UCSD-AML1 (cell line): ENCODE data around the gene DOCK9.

ENCODE experiments used
- DNase-seq: peaks from one replicate; lab custom pipeline; 2025; ENCODE audit not compliant: unreplicated experiment; lab: John Stamatoyannopoulos, UW

The DOCK9 gene

DNA sequence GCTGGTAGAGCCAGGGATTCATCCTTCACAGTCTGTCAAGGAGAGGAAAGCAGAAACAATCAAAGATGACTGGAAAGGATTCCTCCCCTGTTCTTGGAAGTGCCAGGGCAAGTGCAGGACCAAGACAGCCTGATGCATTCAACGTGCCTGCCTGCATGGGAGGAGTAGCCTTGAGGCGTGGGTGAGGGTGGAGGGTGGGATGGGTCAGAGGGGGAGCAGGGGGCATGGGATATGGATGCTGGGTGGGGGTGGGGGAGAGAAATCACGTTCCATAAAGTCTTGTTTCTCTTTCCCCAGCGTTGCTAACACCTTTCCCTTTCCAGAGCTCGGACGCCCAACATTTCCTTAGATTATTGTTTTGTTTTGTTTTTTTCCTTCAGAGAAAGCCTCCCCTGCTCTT, 117.4 kb downstream of the DOCK9 start:
- DNase-seq, result no peak

DNA sequence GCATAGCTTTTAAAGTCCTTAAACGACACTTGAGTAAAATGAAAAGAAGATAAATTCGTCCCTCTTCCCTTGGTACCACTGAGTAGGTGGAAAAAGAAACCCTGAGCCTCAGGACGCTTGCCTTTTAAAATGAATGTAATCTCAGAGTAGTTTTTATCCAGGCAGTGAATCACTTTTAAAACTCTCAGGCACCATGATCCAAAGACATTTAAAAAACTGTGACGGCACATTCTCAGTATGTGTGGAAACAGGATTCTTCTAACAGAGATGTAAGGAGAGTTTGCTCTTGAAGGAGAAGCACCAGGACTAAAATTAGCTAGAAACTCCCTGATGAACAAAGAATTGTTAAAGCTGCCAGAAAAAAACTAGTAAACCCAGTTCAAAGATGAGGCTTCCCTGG, 119.7 kb downstream of the DOCK9 start:
- no peak for DNase-seq

DNA sequence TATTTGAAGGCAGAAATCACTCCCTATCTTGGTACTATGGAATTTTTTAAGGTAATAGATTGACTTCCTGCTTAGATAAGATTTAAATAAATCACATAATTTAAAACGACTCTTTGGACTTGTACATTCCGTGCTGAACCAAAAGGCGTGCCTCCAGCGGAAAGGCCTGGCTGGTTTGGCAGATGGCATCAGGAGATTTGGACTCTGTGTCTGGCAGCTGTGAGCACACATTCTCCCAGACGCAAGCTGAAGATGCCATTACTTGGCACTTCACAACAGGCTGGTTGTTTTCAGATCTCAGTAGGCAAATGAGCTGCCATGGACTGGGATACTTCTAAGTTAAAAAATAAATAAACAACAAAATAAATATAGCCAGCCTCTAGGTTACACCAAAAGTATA, 120.9 kb downstream of the DOCK9 start:
- DNase-seq, result no peak

DNA sequence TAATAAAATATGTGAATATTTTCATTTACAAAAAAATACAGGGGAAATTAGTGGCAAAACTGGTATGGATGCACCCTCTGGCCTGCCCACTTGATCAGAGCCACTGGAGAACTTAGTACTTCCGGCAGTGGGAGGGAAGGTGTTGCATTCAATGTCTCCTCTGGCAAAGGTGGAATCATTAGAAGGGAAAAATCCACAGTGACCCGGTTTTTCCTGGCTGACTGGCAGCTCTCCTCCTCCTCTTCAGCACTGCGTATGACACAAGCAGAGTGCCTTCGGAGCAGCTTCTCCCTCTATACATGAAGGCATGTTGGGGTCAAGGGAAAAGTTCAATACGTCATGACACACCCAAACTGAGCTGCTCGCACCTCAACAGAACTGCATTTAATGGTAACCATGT, 123.4 kb downstream of the DOCK9 start:
- no peak for DNase-seq

DNA sequence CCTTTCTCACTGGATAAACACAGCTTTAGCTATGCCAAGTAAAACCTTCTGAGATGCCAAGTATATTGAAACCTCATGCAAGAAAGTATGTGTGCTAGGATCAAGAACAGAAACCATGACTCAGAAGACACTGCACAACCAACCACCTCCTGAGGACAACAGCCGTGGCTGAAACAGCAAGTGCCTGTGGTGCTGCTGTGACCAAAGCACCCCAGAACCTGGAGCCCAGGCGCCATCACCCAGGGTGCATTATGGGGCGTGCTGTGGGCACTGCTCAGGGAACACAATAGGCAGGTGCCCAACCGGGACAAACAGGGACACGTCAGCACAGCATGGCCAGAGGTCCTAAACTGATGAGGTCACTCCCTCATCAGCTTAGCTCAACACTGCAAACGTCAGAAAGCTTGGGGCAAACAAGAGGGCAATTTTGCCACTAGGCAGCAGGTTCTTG, 124.1 kb downstream of the DOCK9 start:
- DNase-seq, result no peak

DNA sequence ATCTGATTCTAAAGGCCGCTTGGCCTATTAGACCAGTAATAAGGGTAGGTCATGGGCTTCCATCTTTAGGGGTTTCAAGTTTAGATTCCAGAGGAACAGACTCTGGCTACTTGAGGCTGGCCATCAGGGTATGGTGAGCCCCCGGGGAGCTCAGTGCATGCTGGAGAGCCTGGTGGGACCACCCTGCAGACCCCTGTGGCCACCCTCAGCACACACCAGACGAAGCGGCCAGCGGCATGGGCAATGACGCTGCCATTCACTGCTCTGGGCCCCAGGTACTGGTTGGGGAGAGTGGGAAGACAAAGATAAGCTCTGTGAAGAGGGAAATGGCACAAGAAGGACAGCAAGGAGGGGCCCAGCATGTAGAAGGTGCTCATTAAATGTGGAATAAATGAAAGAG, 126.6 kb downstream of the DOCK9 start:
- DNase-seq, result no peak

DNA sequence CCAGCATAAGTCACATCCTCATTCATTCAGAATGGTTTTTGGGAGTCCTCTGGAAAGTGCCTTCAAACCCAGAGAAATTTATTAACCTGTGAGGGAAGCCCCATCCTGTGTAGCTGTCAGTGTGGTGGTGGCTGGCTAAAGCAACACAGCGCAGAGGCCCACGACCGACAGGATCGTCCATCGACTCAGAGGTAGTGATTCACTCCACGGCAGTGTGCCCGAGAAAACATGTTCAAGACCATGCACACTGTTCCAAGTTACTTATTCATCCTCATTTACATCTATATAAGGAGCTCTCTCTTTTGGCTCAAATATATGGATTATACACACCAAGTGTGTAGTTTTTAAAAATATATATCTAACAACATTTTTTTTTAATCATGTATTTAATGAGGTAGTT, 129.1 kb downstream of the DOCK9 start:
- DNase-seq, result no peak

DNA sequence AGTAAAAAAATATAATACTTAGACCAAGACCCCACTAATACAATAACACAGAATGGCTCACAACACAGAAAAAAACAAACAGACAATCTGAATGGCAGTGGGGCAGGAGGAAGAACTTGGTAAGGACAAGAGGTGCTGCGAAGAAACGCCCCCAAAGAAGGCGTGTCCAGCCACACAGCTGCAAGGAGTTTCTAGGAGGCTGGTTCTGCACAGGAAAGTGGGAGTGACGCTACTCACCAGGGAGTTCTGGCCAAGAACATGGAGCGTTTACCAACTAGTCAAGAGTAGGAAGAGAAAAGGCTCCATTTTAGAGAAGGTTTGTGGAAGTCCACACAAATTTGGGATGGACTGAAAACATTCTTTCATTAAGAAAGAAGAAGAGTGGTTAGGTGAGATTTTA, 130.1 kb downstream of the DOCK9 start:
- DNase-seq, result peak; percentile 39

DNA sequence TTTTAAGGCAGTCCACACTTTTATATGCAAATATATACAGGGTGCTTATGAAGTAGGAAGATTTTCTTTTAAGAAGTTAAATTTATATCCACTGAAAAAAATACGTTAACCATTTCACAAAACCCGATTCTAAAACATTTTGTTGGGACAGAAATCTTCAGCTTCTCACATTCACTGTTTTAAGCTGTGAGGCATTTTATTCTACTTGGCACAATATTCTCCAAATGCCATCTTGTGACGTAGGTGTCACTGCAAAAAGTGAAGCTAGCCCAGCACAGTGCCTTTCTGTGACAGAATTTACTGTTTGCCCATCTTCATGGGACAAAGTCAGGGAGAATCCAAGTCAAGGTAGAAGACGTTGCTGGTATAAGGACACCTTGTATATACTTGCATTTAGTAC, 130.9 kb downstream of the DOCK9 start:
- DNase-seq, result no peak

DNA sequence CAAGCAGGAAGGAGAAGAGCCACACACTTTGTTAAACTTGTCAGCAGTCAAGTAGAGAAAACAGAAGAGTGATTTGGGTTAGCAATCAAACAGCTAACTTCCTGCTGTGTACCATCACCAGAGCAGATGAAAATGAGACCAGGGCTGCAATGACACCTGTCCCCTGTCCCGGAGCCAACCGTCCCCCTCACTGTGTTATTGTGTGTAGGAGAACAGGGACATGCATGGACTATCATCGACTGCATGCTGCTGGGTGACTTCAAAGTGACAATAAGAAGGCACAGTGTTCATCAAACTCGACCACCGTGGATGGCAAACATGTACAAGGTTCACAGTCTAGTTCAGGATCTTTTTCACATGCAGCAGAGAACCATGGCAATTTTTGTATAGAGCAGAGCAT, 131.3 kb downstream of the DOCK9 start:
- no peak for DNase-seq

DNA sequence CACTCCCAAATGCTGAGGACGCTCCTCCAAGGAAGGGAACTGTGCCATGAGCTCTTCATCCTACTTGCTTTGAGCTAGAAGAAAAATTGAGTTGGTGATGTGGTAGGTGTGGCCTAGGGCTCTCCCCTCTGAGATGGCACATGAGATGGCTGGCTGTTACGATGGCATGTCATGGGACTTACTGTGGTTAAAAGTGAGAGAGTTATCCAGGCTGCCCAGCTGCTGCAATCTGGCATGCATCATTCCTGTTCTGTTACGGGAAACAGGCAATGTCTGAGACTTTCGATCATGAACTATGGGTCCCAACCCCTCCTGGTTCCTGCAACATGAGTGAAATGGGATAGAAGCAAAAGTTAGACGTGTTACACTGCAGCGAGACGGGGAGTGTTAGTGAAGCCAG, 132.1 kb downstream of the DOCK9 start:
- no peak for DNase-seq

DNA sequence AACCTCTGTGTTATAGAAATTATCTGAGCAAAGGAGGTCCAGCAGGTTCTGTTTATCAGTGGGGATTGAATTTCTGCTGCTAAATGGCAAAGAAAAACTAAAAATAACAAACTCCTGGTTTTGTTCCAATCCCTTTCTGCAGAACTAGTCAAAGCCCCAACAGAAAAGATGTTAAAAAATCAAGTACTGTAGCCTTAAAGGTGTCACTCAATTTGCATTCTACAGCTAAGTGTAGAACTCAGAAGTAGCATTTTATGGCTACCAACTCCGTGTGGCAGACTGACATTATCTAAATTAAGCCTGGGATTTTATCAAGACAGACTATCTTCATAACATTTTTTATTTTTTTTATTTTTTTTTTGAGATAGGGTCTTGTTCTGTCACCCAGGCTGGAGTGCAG, 133.8 kb downstream of the DOCK9 start:
- no peak for DNase-seq

DNA sequence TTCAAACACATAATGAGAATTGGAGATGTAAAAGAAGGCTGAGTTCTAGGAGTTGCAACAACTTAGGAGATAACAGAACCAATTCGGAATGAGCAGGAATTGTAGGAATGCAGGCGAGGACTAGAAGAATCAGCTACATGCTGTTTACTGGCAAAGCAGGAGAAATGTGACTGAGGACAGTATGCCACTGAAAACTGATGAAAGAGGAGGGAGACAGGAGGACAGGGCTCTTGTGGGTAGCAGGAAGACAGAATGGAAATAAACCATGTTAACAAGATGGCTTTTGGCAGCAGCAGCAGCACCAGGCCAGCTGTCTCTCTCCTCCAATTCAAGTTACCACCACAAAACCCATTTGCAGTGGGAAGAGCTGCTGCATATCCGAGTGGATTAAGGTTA, 134.4 kb downstream of the DOCK9 start:
- no peak for DNase-seq

DNA sequence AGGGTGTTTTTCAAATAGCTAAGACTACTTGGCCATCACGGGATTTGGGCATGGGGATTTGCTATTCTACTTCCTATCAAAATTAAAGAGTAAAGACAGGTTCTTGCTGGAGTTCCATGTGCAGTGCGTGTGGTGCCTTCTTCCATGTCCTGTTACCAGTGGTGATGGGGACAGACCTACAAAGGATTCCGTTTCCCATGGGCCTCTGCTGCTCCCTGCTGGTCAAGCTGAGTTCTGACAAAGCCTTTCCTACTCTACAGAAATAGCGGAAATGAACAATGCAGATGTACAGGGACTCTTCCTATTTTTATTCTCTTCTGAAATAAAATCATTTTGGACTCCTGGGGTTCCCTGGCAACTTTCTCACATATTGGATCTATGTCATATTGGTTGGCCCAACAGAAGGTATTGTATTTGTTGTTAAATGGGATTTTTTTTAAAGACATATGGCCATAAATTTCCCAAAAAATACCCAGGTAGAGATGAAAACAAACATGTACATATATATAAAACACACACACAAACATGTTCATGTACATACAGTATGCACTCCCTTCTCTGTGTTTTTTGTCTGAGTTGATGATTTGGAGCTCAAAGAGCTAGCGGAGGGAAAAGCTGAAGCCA, 134.9 kb downstream of the DOCK9 start:
- peak; percentile 62 for DNase-seq

DNA sequence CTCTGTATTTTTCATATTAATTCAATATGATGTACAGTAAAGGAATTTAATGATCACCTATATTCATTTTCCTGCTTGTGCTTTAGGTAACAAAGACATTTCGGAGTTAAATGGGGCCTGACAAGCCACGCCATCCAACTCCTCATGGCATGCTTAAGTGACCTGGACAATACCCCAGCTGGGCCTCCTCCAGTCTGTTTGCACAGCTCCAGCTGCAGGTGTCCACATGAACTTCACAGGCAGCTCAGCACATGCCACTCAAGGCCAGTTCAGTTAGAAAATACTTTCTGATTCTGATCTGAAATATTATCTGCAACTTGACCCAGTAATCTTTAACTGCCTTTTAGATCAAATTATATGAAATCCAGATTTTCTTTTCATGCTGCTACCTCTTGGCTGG, 135.8 kb downstream of the DOCK9 start:
- no peak for DNase-seq

DNA sequence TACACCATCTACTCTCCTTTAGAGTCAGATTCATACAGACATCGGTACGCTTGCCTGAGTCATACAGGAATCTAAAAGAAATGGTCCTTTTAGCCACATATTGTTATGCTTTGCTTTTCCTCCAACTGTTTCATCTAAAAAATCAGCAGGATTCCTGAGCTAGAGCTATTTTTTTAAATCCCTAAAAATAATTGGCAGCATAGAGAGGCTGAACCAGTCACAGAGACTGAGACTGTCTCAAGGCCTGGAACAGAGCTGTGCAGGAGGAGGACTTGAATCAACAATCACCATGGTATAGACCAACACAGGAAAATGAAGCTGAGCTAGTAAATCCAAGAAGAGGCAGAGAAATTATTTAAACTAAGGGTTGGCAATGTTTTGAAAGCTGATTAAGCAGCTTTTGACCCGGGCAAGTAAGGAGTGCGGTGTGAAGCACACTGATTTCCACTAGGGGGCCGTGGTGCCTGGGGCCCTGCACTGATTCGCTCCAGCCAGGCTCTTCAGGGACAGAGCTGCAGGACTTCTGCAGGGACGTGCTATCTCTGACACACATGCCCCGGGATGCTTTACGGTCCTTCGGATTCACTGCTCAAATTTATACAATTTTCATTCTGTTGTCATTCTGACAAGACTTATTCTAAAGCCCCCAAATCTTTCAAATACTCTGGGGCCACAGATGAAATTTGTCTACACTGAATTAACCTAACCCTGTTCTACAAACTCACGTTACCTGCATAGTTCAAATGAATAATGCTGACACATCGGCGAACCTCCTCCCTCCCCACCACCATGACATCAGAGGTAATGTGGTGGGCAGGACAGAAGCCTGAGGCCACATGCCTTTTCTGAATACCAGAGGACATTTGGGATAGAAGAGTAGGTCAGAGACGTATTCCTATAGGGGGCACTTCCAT, 137.8 kb downstream of the DOCK9 start:
- DNase-seq, result peak; percentile 29

DNA sequence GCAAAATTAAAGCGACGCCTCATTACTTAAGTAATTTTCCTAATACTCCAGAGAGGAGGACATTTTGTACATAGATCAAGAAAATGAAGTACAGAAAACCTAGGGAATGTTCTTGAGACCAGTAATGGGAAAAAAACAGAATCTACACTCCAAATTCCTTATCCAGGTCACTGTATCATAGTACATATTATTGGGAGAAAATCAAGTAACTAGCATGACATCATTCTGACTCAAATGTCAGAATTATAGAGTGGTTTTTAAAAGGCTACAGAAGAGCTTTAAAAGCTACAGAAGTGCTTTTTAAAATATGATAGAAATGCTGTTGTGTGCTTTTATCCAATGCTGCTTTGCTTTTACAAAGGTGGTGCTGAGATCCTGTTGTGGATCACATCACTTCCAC, 139.1 kb downstream of the DOCK9 start:
- no peak for DNase-seq

DNA sequence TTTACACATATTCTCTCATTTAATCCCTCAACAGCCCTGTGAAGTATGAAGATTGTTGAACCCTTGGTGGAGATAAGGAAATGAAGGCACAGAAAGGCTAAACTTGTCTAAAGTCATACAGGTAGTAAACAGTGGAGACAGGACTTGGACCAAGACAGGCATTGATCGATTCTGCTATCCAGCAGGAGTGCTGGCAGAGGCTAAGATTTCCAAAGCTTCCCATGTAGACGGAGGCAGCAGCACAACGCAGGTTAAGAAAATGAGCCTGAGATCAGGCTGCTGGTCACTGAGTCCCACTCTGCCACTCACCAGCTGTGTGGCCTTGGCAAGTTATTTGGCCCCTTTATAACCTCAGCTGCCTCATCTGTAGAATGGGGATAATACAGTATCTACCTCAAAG, 140.0 kb downstream of the DOCK9 start:
- DNase-seq, result no peak

DNA sequence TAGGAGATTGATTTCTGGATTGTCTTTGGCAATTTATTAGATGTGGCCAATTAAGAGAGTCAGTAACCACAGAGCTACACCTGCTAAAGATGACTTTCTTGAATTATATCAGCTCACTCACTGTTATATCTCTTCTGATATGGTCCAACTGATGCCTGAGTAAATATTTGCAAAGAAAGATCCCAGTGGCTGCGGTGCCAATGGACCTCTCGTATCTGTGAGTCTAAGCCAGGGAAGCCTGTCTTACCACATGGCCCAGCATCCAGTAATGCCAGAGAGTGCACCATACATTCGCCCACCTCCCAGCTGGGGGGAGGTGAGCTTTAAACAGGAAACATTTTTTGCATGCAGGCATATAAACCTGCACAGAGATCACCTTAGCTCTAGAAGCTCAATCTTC, 142.7 kb downstream of the DOCK9 start:
- DNase-seq, result no peak

DNA sequence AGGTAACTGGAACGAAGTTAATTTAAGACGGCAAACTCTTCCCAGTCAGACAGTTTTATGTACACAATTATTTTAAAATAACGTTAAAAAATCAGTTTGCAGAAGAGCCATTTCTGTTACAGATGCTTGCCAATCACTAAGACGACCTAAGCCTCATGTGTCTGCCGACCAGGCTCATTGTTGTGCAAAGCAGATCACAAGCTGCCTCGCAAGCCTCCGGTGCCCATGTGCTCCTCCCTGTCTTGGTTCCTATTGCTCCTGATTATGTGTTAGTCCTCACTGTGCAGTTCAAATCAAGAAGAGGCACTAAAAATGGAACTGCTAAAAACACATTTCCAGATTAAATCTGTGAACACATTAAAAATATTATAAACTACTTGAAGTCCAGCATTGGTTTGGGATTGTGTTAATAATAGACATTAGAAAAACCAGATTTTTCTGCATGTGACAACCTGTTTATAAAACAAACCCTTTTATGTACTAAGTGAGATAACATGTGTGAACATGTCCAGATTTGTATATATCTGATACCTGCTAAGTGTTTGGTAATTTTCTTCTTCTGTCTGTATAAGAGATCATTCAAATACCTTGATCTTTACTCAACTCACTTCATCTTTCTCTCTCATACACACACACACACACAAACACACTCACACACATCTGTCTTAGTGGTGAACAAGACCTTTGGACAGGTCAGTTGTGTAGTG, 143.5 kb downstream of the DOCK9 start:
- DNase-seq, result no peak

DNA sequence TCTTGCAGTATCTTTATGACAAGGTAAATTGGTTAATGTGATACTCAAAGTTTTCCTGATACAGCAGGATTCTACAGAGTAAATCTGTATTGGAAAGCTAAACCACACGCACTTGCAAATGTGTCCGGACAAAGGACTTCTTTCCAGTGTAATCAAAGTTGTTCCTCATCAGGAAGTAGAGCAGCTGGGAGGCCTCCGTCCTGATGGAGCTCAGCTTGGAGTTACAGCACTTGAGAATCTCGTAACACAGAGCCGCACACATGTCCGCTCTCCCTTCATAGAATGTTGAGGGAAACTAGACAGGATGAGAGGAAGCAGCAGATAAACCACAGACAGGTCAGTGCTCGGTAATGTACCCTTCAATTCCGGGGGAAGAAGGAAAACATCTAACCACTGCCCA, 146.6 kb downstream of the DOCK9 start:
- DNase-seq, result no peak

DNA sequence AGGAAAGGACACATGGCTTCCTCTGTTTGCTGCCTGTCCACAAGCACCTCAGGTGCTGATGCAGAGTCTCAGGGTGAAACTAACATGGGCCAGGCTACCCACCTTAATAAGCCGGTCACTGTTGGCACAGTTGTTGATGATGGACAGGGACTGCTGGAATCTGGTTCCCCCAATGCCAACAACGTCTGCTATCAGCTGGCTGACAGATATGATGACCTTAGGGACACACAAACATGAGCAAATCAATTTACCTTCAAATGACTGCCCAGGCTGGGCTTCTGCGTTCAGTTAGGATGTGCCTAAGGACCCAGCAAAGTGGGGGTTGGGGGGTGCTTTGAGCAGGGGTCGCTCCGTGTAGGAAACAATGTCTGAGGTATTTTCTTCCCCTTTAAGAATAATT, 148.3 kb downstream of the DOCK9 start:
- DNase-seq, result no peak
